GM19099 (cell line): Measurements from ENCODE around the gene TMEM185A.

Experiments
- POLR2A ChIP-seq: IDR thresholded peaks from 3 replicates; pipeline ENCODE4 v1.6.1; 2011; ENCODE audit warnings: low read depth; ENCODE audit not compliant: insufficient read length; ENCODE audit errors: extremely low read depth

TMEM185A gene

DNA sequence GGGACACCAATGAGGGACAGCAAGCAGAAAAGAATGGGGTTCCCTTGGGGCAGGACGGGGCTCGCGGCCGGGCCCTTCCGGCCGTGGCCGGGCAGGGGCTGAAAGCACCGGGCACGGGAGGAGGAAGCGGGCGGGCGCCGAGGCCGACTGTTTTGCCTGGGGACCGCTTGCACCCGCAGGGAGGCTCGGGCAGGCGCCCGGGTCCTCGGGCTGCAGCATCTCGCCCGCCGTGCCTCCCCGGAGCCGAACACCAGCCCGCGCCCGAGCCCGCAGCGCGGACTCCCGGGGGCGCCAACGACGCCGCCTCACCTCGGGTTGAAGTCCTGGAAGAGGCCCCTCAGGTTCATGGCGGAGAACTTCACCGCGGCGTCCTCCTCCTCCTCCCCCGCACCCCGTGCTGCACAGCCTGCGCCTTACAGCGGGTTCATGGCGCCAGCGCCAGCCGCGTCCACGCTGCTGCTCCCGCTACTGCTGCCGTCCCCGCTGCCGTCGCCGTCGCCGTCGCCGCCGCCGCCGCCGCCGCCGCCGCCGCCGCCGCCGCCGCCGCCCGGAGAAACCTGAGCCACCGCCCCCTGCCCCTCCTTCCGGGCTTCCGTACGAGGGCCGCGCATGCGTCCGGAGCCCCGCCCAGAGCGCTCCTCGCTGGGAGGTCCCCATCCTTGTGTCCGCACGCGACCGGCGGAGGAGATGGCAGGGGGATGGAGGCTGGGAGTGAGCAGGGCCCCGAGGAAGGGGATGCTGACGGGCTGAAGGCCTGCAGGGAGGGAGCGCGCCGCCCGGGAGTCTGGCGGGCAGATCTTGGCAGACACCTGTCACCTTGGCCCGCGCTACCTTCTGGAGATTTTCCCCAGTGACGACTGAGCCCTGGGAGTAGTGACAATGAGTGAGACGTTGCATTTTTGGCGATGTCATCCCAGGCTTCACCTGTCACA, at the start of gene TMEM185A:
TMEM185A (minus strand) TSS at position 559 of the 932 bp plus-strand sequence; CDS start at position 347, 212 bp downstream.
- peak; percentile 58 for TF ChIP-seq POLR2A

DNA sequence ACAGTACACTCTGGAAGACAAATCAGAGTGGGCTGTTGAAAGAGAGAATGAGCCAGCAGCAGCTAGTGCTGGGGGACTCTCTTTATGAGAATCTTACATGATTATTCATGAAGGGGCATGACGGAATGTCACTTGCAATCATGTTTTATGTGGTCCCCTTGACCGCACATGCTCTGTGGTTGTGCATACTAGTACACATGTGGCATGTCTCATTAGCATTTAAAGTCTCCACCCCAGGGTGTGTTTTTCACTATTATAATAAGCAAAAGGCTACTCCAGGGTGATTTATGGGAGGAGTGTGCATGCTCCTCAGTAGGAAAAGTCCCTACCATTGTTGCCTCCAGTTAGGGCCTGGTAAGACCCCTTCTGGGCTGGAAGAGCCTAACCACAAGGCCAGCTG, 49.6 kb upstream of the TMEM185A start:
- TF ChIP-seq POLR2A, result no peak

DNA sequence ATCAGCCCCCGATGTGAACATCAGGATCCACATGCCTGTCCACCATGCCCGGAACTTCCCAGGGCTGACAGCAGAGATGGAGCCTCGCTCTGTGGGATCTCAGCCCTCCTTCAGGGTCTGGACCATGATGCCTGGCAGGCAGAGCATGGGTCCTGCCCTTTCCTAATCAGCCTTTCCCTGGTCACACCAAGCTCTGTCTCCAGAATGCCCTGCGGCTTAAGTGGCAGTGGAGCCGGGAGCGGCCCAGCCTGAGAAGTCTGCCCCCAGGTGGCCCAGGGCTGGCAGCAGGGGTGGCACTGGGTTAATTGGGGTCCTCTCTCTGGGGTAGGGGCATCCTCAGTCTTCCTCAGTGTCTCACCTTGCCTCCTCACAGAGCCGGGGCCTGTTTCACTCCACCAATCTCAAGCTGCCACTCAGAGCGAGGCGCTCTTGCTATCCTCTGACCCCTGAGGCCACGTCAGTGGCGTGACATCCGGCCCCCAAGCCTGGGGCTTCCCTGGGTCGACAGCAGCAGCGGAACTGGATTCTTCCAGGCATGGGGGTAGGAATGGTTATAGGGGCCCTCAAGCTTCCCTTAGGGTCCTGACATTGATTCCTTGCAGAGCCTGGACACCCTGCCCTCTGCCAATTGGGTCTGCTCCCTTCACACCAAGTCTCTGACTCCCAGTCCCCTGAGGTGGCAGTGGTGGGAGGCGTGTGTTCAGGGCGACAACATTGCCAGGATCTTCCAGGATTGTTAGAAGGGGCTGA, 20.8 kb upstream of the TMEM185A start:
- TF ChIP-seq POLR2A, result no peak

DNA sequence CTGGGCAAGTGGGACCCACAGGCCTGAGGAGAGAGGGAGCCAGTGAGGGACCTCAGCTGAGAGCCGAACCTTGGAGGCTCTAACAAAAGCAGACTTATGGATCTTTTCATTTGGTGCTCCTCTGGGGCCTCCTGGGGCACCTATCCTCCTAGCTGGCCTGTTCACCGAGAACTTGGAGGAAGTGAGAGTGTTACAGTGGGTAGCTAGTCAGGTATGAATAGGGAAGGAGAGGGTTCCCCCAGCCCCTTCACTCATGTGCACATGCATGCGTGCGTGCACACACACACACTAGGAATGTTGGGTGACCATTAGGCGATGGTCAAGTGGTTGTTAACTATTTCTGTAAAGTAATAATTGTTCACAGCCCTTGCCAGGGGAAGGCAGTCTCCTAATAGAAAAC, 18.6 kb upstream of the TMEM185A start:
- no peak for TF ChIP-seq POLR2A

DNA sequence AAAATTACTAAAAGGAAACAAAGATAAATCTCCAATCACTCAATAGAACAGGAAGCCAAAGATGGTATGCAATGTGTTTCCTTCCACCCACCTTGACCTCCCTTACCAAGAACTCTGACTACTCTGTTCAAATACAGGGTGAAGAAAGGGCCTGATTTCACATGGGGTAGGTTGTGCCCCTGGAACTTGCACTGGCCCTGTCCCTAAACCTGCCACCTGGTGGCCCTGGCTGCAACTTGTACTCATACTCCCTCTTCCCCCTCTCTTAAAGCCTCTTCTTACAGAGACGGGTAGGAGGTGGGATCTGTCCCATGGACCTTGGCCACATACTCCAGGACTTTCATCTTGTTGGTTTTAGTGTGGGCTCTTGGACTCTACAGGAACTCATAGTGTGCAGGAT, 17.3 kb upstream of the TMEM185A start:
- TF ChIP-seq POLR2A, result no peak

DNA sequence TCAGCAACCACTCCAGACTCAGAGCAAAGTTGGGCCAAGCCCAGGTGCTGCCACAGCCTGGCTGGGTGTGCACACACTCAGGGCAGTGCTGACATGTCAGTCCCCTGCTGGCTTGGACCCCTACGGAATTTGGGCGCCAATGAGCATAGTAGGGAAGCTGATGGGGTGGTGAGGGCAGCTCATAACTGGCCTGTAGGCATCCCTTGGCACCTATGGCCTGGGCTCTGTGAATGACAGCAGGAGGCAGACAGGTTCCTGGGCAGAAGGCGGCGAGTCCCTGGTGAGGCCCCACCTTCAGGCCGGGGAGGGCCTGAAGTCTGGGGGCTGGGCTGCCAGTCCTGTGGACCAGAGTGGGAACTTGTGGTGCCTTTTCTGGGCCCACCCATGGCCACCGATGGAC, 15.9 kb upstream of the TMEM185A start:
- no peak for TF ChIP-seq POLR2A

DNA sequence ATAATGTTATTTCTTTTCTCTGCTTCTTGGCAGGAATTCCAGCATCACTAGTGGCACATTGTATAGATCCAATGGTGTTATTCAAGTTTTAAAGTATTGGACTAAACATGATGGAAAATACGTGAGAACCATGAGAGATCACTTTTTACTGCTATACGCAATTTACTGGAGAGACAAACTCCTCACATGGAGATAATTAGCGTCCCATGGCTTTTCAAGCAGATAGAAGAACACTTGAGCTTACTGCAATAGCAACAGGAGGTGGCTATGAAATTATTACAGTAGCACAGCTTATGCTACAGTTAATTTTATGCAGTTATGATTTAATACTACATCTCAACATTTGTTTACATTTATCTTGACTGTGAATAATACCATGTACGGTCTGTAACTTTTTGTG, 11.9 kb upstream of the TMEM185A start:
- no peak for TF ChIP-seq POLR2A

DNA sequence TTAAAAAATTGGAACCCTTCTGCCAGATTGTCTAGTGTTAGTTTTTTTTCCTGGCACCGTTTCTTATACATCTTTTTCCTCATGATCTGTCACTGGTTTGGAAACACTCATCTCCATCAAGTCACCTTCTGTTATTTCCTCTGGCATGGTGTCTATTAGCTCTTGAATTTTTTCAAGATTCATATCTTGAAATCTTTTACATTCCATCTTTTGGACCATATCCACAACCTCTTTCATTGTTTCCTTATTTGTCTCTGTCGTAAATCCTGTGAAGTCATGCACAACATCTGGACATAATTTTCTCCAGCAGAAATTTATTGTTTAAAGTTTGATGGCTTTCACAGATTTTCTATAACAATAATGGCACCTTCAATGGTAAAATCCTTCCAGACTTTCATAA, 10.2 kb upstream of the TMEM185A start:
- no peak for TF ChIP-seq POLR2A

DNA sequence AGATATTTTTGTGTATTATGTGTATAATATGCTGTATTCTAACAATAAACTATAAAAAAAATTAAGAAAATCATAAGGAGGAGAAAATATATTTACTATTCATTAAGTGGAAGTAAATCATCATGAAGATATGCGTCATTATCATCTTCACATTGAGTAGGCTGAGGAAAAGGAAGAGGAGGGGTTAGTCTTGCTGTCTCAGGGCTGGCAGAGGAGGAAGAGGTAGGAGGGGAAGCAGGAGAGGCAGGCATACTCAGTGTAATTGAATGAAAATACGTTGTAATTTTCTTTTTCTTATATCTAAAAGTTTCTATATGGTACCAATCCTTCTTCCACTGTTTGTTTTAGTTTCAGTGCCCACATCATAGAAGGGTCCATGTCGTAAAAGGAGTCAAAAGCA, 9.8 kb upstream of the TMEM185A start:
- no peak for TF ChIP-seq POLR2A

DNA sequence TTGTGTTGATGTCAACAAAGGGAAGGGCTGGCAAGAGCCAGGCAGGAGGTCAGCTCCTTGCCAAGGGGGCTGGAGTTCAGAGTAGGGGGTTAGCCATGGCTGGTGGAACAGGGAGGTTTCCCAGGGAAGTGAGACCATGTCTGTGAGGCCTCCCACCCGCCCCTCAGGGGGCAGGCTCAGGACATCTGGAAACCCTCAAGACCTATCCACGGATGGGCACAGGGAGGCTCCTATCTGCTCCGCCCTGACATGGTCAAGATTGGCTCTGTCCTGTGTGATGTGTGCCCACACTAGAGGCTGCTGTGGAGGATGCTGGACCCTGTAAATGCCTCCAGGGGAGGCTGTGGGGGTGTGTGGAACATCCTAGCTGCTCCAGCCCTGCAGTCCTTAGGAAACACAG, 8.0 kb upstream of the TMEM185A start:
- TF ChIP-seq POLR2A, result no peak

DNA sequence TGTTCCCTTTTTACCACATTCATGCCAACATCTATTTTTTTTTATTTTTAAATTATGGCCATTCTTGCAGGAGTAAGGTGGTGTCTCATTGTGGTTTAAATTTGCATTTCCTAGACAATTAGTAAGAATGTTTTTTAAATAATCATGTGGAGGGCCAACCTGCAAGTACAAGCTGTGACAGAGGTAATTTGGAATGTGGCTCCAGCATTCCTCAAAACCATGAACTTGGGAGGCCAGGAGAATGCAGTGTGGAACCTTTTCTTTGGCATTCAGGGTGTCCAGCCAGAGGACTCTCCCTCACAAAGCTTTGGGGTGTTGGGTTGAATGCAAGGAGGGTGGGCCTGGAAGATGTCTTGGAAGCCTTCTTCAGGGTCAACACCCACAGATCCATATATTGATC, 7.3 kb upstream of the TMEM185A start:
- TF ChIP-seq POLR2A, result no peak

DNA sequence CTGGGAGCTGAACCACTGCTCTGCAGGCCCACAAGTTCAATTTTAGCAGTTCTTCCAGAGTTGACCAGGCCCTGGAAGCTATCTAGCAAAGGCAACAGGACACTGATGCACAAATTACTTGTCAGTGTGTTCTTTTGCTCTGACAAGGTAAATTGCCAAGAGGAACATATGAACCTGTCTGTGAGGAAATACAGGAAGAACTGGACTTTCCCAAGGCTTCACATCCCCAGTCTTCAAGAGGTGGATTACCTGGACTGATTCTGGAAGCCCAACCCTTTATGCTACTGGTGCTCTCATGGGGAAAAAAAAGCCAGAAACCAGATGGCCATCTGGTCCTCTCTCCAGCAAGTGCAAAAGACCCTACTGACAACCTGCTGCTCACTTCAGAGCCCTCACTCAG, 1.9 kb upstream of the TMEM185A start:
- TF ChIP-seq POLR2A, result no peak

DNA sequence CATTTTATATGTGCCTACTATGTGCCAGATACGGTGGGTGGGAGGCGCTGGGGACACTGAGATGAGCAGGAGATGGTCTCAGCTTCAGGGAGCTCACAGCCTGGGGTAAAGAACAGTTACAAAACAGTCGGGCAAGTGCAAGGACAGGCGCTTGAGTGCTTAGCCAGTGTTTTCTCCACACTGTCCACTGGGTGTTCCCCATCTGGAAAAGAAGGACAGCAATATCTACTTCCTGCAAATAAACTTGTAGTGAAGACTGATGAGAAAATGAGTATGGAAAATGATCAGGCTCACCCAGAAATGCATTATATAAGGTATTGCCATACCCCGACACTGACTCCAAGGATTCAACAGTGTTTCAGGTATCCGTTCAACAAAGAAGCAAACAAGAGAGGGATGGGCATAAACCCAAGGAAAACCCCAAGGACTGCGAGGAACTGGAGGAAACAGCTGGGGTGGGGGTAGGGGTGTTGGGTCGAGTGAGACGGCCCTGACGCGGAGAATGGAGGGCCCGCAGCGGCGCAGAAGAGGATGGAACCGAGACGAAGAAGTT, 835 bp downstream of the TMEM185A start:
- no peak for TF ChIP-seq POLR2A

DNA sequence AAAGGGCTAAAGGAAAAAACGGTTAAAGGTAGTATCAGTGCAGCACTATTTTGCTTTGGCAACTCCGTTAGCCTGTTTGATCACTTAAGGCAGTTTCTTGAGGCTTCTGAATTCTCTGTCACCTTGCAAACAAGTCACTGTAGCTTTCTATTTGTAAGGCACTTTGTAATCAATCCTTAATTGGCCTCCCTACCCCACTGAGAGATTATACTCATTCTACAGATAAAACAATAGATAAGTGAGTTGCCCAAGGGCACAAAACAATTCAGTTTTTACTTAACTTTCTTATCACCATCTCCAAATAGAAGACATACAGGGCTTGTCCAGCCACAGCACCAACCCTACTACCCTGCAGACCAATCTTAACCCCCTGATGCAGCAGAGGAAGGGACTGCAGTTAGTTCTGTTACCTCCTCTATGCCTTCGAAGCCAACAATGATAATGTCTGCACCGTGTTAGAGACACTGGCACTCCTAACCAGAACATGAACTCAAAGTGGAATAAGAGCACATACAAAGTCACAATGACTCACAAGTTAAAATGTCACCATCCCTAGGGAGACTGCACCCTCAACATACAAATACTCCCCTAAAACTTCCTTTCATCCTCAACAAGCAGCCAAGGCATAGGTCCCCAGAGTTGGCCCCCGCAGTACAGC, 1.7 kb downstream of the TMEM185A start:
- TF ChIP-seq POLR2A, result no peak

DNA sequence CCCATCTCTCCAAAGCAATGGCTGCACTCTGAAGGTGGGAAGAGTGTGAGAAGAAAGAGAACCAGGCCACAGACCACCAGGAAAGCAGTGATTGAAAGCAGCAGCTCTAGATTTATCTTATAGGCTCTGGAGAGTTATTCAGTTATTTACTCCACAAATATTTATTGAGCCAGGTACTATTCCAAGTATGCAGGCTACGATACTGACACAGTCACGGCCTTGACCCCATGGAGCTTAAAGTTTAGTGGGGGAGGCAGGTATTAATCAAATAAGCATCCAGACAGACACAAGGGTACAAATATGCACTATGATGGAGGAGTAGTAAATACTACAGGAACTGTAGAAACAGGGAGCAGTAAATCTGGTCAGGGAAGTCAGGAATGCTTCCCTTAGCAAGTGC, 2.8 kb downstream of the TMEM185A start:
- TF ChIP-seq POLR2A, result no peak
